Posterior cingulate gyrus (tissue), 11 donors: ENCODE results near the gene PPP1R14B.

Source experiments
- DNase-seq, 10 donors: peaks; one replicate each; pipeline versions ENCODE4 v3.0.0 to v3.0.0-alpha.2; 2020 to 2021; ENCODE audit warnings: mixed read lengths in 3 of 10
- intact Hi-C: fragments of 100-400 bp; cut with DNase I; formaldehyde crosslinking; loops from one replicate; pipeline ENCODE4 v1.15.1; 2023

Gene PPP1R14B

GRCh38 chr11:64283092-64283491, 36.3 kb upstream of the PPP1R14B start:
- no peak for DNase-seq
- intact Hi-C loops: no loop called here

DNA sequence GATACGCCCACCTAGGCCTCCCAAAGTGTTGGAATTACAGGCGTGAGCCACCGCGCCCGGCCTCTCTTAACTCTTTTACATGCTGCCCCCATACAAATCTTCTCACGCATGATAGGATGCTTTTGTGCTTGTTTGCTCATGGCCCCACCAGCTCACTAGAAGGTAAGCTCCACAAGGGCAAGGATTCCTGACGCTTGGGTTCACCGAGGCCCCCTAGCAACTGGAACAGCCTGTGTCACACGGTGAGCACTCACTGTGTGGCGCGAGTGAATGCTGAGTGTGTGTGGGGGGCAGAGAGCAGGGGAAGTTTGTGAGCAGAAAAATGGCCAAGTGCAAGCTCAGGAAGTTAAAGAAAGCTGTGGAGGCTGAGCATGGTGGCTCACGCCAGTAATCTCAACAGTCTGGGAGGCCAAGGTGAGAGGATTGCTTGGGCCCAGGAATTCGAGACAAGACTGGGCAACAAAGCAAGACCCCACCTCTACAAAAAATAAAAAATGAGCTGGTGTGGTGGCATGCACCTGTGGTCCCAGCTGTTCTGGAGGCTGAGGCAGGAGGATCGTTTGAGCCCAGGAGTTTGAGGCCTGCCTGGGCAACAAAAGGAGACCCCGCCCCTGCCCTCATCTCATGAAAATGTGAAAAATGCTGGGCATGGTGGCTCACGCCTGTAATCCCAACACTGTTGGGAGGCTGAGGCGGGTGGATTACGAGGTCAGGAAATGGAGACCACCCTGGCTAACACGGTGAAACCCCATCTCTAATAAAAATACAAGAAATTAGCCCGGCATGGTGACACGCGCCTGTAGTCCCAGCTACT, 35.4 kb upstream of the PPP1R14B start:
- no peak for DNase-seq
- intact Hi-C loops: no loop called here

- DNase-seq: no peak
- intact Hi-C loops: no loop called here
Observed at GRCh38 chr11:64278576-64279190, 31.9 kb upstream of the PPP1R14B start.

DNA sequence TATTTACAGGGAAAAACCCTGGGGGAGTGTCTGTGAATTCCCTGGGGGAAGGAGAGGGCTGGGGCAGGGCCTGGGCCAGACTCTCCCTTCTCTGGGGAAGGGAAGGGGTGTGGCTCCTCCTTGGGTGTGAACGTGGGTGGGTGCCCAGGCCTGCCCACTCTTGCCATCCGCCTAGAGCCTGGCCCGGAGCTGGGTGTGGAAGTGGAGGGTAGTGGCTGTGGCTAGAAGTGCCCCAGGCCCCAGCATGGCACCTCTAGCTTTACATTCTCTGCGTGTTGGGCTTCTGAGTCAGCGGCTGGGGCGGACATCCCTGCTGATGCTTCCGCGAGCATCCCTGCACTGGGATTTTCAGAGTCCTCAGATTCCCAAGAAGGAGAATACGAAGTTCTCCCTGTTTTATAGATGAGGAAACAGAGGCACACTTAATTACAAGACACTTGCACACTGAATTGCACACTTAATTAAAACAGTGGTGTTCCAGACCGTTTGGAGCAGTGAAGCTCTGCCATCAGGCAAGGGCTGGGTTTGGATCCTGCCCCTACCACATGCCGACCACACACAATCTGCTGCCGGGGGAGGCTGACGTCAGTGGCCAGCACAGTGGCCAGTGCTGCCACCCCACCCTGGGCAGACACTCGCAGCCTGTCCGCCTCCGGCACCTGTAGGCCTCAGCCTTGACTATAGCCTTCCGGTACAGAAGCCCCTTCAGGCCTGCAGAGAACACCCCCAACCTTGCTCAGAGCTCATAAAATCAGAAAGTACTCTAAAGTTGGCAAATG, 30.1 kb upstream of the PPP1R14B start:
- intact Hi-C loops: no loop called here
- DNase-seq: peak in 1 of 10 donors; percentile 91

GRCh38 chr11:64275841-64276240, 29.1 kb upstream of the PPP1R14B start:
- intact Hi-C loops: no loop called here

GRCh38 chr11:64275031-64275800, 28.5 kb upstream of the PPP1R14B start:
- DNase-seq: no peak

More at GRCh38 chr11:64275841-64276240, 29.1 kb upstream of the PPP1R14B start:
- no peak for DNase-seq

GRCh38 chr11:64269540-64270220, 22.9 kb upstream of the PPP1R14B start:
- intact Hi-C loops: loop anchor here (1.0 to 2.0 kb wide), 2 partner anchors 16 to 31 kb away; partner anchors contain the start of genes CATSPERZ and GPR137
- DNase-seq: peak; percentile 97 to 100 (median 99)

More at GRCh38 chr11:64275031-64275800, 28.5 kb upstream of the PPP1R14B start:
- intact Hi-C loops: no loop called here

DNA sequence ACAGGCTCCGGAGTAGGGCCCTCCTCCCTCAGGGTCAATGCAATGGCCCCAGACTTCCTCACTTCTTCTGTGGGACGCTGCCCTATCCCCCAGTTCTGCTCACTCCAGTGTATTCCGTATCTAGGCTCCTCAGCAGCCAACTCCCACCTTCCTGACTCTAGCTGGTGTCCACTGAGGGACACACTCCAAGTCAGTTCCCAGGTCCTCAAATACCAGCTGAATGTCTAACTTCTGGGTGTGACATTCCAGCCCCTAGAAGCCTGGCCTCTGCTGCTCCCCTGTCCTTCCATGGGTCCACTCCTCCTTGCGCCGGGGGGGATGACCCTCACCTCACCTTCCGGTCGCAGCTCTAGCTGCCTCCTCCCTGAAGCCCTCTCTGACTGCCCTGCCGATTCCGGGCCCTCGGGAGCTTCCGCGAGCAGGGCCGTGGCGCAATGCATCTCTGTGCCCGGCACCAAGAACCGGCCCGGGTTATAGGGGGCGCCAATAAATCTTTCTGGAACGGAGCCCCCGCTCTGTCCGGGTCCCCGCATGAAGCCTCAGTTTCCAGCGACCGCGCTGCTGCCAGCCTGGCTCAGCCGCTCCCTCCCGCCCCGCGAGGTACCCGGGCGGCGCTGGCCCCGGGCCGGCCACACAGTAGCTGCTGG, 22.3 kb upstream of the PPP1R14B start:
- peak in 2 of 10 donors; percentile 47 to 93 for DNase-seq
- intact Hi-C loops: no loop called here

DNA sequence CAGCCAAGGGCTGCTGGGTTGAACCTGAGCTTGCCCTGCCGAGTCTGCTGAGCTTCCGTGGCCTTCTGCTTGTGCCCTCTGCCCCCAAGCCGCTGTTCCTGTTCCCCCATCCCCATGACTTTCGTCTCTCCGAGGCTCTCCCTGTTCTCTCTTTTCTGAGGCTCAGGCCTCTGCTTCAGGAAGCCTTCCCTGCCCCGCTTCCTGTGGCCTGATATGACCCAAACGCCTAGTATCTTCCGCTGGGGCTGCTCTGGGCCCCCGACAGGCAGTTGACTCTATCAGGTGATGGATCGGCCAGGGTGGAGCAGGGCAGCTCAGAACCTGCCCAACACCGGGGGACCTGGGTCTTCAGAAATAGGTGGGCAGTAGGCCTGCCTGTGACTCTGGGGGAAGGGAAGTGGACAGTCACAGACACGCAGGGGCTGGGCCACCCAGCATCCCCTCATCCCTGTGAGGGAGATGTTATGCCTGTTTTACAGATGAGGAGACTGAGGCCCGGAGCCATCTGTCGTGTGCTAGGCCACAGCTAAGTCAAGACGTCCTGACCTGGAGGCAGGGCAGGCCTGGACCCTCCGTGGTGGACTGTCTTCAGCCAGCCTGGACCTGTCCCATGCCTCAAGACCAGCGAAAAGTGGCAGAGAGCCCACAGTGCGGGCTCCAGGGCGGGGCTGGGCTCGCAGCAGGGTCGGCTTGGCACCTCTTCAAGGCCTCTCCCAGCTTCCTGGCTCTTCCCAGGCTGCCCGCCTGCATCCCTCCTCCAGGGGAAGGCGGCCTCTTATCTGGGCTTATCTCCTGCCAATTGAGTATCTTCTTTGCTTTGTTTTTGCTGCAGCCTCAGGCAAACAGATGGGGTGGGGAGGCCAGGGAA, 21.5 kb upstream of the PPP1R14B start:
- peak in 1 of 10 donors; percentile 71 for DNase-seq
- intact Hi-C loops: no loop called here

- intact Hi-C loops: no loop called here
- no peak for DNase-seq
Observed at GRCh38 chr11:64267207-64267945, 20.6 kb upstream of the PPP1R14B start.

DNA sequence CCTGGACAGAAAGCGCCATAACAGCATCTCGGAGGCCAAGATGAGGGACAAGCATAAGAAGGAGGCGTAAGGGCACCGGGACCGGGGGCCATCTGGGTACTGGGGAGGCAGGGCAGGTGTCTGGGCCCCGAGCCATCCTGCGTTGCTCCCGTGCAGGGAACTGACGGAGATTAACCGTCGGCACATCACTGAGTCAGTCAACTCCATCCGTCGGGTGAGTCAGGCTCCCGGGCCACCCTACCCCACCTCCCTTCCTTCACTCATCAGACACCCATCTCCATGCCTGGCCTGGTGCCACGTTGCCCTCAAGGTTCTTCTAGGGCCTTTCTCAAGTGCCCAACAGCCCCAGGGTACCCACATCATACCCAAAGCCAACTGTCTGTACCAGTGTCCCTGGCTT, 19.6 kb upstream of the PPP1R14B start:
- DNase-seq: no peak
- intact Hi-C loops: no loop called here

- intact Hi-C loops: no loop called here
- DNase-seq: no peak
Observed at GRCh38 chr11:64265176-64266160, 18.7 kb upstream of the PPP1R14B start.

DNA sequence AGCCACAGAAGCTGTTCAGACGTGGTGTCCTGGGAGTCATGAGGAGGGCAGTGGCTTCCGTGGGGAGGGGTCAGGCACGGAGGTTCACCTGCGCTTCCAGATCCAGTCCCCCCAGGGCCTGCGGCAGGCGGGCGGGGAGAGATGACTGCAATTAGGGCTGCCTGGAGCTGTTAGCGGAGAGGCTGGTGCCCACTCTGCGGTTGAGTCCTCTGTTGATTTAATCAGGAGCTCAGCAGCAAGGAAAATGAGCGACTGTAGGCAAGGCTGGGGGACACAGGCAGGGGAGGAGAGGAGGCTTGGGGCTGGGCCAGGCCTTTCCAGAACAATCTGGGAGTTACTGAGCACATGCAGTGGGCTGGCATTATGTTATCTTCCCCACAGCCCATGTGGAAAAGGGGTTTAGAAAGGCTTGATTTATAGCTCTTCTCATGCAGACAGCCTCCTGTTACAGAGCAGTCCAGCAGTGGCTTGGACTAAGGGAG, 17.7 kb upstream of the PPP1R14B start:
- DNase-seq: no peak
- intact Hi-C loops: no loop called here

DNA sequence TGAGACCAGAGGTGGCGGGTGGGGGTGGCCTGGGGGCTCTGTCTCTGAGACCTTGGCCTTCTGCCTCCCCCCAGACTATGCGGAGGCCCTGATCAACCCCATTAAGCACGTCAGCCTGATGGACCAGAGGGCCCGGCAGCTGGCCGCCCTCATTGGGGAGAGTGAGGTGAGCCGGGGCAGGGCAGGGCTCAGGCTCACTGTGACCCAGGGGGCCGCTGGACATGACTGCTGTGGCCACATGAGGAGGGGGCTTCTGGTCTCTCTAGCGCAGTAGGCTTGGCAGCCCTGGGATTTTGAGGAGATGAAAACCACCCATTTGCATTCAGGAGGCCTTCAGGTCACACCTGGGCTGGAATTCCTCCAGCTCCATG, 17.2 kb upstream of the PPP1R14B start:
- intact Hi-C loops: no loop called here
- no peak for DNase-seq

- no peak for DNase-seq
- intact Hi-C loops: no loop called here
Observed at GRCh38 chr11:64263021-64263946, 16.5 kb upstream of the PPP1R14B start.
